NB4 (cell line): Measurements from ENCODE around the gene AADAT.
"Not testable (repeated sequence)": the region's sequence is repeated elsewhere in the genome, so short reads cannot be mapped to it uniquely, and the experiment has no call there.

ENCODE experiments used
- DNase-seq: peaks from one replicate; pipeline ENCODE4 v3.0.0; 2010; ENCODE audit warnings: low read depth
- H3K4me3 ChIP-seq: one replicate; pipeline ENCODE4 v1.5.1; 2011; ENCODE audit warnings: mild to moderate bottlenecking, low read depth, low read length, moderate library complexity
- MAX ChIP-seq: IDR thresholded peaks from 2 replicates; pipeline ENCODE4 v1.6.1; 2011; ENCODE audit warnings: low read depth, low read length
- MYC ChIP-seq: IDR thresholded peaks from 2 replicates; pipeline ENCODE4 v1.6.1; 2011; ENCODE audit warnings: low read depth, low read length
- POLR2A ChIP-seq: IDR thresholded peaks from 2 replicates; pipeline ENCODE4 v1.6.1; 2011; ENCODE audit warnings: mild to moderate bottlenecking; ENCODE audit not compliant: insufficient read length; ENCODE audit errors: extremely low read depth
- TF ChIP-seq, protein P1 (sequence below): IDR thresholded peaks from one replicate; pipeline ENCODE4 v1.5.1; 2012; ENCODE audit warnings: low read depth, low read length

AADAT gene

DNA sequence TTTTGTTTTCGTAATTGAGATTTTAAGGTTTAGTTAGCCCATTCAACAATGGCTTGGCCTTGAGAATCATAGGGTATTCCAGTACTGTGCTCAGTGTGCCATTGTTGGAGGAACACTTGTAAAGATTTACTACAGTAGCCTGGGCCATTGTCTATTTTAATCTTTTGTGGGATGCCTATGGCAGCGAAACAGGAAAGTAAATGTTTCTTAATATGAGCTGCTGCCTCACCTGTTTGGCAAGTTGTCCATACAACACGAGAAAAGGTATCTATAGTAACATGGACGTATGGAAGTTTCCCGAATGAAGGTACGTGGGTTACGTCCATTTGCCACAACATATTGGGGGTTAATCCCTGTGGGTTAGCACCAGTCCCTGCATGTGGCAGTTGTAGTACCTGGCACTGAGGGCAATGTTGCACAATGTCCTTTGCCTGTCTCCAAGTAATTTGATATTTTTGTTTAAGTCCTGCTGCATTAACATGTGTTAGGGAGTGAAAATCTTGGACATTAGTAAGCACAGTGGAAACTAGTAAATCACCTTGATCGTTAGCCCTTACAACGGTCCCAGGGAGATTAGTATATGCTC is 38.6 kb upstream of the AADAT start:
- DNase-seq, result no peak
- TF ChIP-seq, protein P1, sequence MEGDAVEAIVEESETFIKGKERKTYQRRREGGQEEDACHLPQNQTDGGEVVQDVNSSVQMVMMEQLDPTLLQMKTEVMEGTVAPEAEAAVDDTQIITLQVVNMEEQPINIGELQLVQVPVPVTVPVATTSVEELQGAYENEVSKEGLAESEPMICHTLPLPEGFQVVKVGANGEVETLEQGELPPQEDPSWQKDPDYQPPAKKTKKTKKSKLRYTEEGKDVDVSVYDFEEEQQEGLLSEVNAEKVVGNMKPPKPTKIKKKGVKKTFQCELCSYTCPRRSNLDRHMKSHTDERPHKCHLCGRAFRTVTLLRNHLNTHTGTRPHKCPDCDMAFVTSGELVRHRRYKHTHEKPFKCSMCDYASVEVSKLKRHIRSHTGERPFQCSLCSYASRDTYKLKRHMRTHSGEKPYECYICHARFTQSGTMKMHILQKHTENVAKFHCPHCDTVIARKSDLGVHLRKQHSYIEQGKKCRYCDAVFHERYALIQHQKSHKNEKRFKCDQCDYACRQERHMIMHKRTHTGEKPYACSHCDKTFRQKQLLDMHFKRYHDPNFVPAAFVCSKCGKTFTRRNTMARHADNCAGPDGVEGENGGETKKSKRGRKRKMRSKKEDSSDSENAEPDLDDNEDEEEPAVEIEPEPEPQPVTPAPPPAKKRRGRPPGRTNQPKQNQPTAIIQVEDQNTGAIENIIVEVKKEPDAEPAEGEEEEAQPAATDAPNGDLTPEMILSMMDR, result no peak
- TF ChIP-seq MYC, result no peak
- no peak overlapping the region for H3K4me3 ChIP-seq

- no peak overlapping the region for H3K4me3 ChIP-seq
- TF ChIP-seq MAX (no peak), MYC (no peak), POLR2A (no peak)
- TF ChIP-seq, protein P1, result no peak
- no peak for DNase-seq
These were observed 38.0 kb upstream of the AADAT start for GRCh38 chr4:170127758-170128157.

DNA sequence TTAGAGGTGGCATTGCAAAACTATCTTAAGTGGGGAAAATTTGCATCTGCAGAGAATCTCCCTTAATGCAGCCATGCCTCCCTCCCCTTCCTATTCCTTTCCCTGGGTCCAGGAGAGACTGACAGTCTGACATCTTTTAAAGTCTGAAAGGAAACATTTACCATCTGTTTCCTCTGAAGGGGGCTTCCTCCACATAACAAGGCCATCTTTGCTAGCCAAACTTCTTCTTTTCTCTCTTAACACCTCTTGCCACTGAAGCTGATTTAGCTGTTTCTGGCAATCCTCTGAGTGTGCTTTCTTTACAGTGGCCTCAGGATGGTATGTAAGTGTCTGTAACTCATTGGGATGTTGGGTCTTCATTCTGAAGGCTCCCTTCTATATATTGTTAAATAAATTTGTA is 34.6 kb upstream of the AADAT start:
- TF ChIP-seq MAX (no peak), POLR2A (no peak), MYC (no peak)
- TF ChIP-seq, protein P1, result no peak
- no peak for DNase-seq
- H3K4me3 ChIP-seq, result no peak overlapping the region

DNA sequence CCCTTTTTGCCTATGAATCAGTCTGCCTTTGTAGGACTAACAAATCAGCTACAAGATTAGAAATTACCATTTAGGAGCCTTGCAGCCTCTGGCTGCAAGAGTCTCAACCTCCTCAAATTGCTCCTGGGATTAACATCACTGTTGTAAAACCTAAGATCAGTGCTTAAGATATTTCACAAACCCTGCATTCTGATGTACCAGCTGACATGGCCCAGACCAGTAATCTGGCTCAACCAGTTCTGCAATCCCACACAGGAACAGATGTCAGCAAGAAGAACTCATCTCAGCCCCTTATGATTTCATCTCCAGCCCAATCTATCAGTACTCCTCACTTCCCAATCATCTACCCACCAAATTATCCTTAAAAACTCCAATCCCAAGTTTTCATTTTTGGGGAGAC is 32.5 kb upstream of the AADAT start:
- TF ChIP-seq MAX, result no peak
- no peak for TF ChIP-seq MYC
- no peak for TF ChIP-seq POLR2A
- no peak for DNase-seq
- H3K4me3 ChIP-seq, result no peak overlapping the region

GRCh38 chr4:170114636-170115035 is 24.9 kb upstream of the AADAT start:
- no peak for TF ChIP-seq POLR2A
- TF ChIP-seq, protein P1, result no peak
- no peak for TF ChIP-seq MAX
- no peak for TF ChIP-seq MYC
- no peak overlapping the region for H3K4me3 ChIP-seq
- no peak for DNase-seq

DNA sequence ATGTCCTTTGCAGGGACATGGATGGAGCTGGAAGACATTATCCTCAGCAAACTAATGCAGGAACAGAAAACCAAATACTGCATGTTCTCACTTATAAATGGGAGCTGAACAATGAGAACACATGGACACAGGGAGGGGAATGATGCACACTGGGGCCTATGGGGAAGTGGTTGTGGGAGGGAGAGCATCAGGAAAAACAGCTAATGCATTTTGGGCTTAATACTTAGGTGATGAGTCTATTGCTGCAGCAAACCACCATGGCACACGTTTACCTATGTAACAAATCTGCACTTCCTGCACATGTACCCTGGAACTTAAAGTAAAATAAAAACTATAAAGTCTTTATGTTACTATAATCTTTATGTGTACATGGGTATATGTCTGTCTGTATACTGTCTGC is 24.4 kb upstream of the AADAT start:
- not testable (repeated sequence) for H3K4me3 ChIP-seq, DNase-seq

DNA sequence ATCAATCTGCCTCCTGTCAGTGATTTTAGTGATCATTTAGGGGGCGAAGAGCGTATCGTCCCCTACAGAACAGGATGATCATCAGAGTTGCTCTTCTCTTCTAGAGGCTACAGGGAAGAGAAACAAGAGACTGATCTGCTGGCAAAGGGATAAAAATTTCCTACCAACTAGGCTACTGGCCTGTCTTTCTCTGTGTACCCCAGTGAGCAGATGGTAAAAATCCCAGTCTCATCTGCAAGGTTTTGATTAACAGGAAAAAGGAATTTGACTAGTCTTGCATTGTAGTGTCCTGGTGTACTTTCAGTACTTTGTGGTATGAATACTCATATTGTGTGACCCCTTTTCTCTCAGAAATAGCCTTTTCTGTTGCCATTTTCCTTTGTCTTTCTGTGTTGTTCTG is 21.8 kb upstream of the AADAT start:
- no peak overlapping the region for H3K4me3 ChIP-seq
- TF ChIP-seq POLR2A (no peak), MYC (no peak), MAX (no peak)
- TF ChIP-seq, protein P1, result no peak

More for the DNA sequence above, 21.8 kb upstream of the AADAT start:
- no peak for DNase-seq
